GM06990 (cell line): ENCODE data around the gene MINK1.

Experiments
- DNase-seq: peaks from one replicate; pipeline ENCODE4 v3.0.0-alpha.2; 2011; ENCODE audit not compliant: insufficient read length; ENCODE audit errors: extremely low read depth
- H3K27me3 ChIP-seq: replicated peaks from 2 replicates; pipeline ENCODE4 v1.6.0; 2011; ENCODE audit warnings: low read length; ENCODE audit not compliant: control insufficient read depth, insufficient read depth
- H3K36me3 ChIP-seq: 2 replicates; pipeline ENCODE4 v1.5.1; 2011; ENCODE audit warnings: low read length; ENCODE audit not compliant: control insufficient read depth, insufficient read depth
- H3K4me3 ChIP-seq: replicated peaks from 2 replicates; pipeline ENCODE4 v1.5.1; 2011; ENCODE audit warnings: low read depth, mild to moderate bottlenecking, control low read depth, low read length
- TF ChIP-seq, protein P1 (sequence below): IDR thresholded peaks from 2 replicates; pipeline ENCODE4 v1.5.1; 2011; ENCODE audit warnings: low read length, control low read depth, mild to moderate bottlenecking, inconsistent platforms; ENCODE audit not compliant: insufficient read depth, poor library complexity, severe bottlenecking

The MINK1 gene

DNA sequence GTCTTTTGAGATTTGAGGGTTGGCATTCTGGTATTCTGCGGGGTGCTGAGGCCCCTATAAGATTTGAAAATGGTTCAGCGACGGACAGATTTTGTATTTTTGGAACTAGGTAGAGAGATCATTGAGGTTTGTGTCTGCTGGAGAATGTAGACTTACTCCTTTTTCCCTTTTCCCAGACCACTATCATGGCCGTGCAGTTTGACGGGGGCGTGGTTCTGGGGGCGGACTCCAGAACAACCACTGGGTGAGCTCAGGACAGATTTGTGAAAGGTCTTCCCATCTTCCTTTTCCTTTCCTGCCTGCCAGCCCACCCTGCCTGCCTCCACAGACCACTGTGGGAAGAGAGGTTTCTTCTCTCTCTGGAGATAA is 36.6 kb upstream of the MINK1 start:
- TF ChIP-seq, protein P1, sequence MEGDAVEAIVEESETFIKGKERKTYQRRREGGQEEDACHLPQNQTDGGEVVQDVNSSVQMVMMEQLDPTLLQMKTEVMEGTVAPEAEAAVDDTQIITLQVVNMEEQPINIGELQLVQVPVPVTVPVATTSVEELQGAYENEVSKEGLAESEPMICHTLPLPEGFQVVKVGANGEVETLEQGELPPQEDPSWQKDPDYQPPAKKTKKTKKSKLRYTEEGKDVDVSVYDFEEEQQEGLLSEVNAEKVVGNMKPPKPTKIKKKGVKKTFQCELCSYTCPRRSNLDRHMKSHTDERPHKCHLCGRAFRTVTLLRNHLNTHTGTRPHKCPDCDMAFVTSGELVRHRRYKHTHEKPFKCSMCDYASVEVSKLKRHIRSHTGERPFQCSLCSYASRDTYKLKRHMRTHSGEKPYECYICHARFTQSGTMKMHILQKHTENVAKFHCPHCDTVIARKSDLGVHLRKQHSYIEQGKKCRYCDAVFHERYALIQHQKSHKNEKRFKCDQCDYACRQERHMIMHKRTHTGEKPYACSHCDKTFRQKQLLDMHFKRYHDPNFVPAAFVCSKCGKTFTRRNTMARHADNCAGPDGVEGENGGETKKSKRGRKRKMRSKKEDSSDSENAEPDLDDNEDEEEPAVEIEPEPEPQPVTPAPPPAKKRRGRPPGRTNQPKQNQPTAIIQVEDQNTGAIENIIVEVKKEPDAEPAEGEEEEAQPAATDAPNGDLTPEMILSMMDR, result no peak
- Histone ChIP-seq H3K4me3 (peak overlapping the region; percentile 97), H3K27me3 (no peaks in the 10 kb centered on the region), H3K36me3 (peaks cover 12% of the 10 kb centered on the region)
- no peak for DNase-seq

DNA sequence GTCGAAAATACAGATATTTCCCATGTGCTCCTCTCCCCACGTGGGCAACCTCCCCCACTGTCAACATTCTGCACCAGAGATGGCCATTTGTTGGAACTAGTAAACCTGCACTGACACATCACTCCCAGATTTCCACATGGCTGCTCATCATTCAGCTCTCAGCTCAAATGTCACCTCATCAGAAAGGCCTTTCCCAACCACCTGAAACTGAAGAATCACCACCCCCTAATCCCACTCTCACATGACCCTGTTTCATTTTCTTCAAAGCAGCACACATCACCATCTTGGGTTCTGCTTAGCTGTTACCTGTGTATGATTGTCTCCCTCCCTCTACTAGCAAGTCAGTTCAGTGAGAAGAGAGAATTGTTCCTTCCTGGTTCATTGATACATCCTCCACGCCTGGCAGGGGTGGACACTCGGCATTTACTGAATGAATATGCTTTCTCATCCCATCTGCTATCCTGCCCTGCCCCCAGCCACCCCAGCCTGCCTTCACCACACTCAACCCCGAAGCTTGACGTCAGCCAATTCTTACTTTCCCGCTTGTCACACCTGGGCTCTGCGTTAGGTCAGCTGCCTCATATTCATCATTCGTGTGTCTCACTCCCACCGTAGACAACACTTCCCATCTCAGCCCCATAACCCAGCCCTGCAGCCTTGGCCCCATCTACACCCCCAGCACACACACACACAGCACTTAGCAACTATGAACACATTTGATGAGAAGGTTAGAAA is 32.5 kb upstream of the MINK1 start:
- no peak overlapping the region for H3K4me3 ChIP-seq
- DNase-seq, result no peak
- H3K27me3 ChIP-seq, result no peaks in the 10 kb centered on the region
- H3K36me3 ChIP-seq, result peaks cover 12% of the 10 kb centered on the region
- TF ChIP-seq, protein P1, result no peak

DNA sequence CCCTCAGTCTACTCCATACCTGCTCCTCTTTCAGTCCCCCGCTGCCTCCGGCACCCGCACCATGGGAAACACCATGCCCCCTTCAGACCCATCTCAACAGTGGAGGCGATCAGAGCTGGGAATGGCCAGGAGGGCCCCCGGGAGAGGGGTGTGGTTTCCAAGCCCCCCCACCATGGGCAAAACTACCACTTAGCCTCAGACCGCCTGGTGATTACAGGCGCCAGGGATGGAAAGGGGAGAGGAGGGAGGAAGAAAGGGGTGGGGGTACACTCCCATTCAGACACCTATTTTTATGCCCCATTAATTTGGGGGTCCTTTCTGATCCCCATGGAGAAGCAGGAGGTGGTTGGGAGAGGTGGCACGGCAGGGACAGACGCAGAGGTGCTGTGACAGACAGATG is 30.9 kb upstream of the MINK1 start, which contains the start of gene C17orf114:
TSS of gene C17orf114 (minus strand) at position 101 of the 400 bp plus-strand sequence.
- TF ChIP-seq, protein P1, result no peak
- peaks cover 12% of the 10 kb centered on the region for H3K36me3 ChIP-seq
- no peaks in the 10 kb centered on the region for H3K27me3 ChIP-seq
- no peak for DNase-seq
- H3K4me3 ChIP-seq, result no peak within 1 kb of the TSS

DNA sequence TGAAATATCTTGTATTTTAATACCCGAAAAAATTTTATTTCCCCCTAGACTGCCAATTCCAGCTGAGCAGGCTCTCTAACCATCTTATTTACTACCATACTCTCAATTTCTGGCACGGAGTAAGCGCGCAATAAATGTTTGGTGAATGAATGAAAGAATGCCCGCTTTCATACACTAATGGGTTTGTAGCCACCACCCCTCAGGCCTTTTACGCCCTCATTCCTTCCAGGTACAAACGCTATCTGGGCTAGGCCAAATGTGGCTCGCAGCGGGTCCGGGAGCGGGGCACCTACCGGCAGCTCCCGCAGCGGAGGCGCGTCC is 26.7 kb upstream of the MINK1 start:
- H3K4me3 ChIP-seq, result peak overlapping the region; percentile 66
- TF ChIP-seq, protein P1, result no peak
- H3K36me3 ChIP-seq, result peaks cover 2% of the 10 kb centered on the region
- no peak for DNase-seq
- no peaks in the 10 kb centered on the region for H3K27me3 ChIP-seq

DNA sequence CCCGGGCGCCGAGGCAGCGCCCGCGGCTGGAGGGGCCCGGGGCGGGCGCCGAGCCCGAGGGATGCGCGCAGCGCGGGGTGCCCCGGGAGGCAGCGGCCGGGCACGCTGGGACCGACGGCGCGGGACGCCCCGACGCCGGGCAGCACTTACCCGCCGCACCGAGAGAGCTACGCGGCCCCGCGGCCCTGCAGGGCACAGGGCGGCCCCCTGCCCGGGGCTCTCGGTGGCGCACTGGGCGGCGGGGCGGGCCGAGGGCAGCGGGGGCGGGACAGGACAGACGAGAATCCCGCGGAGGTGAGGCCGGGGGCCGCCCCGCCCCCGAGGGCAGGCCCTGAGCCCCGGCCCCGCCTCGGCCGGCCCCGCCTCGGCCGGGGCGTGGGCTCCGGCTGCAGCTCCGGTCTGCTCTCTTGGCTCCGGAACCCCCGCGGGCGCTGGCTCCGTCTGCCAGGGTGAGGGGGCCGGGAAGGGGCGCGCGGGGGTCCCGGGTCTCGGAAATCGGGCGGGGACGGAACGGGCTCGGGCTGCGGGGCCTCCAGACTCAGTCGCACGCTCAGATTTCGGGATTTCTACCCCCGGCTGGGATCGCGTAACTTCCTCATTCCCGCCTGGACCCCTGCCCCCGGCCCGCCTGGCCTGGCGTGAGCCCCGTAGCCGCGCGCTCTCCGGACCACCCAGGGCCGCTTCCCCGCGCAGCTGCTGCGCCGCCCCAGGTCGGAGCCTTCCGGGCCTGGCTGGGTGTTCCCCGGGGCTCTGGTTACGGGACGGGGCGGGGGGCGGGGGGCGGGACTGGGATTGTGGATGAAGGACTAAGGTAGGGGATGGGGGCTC is 26.1 kb upstream of the MINK1 start, which contains the start of gene PLD2:
TSS of gene PLD2 (plus strand) at position 376 of the 828 bp plus-strand sequence. CDS start 621 bp downstream, outside the sequence.
- TF ChIP-seq, protein P1, result no peak
- Histone ChIP-seq H3K36me3 (peaks cover 2% of the 10 kb centered on the region), H3K4me3 (peak within 1 kb of the TSS; percentile 76), H3K27me3 (no peaks in the 10 kb centered on the region)
- DNase-seq, result peak; percentile 90
